MM.1S (cell line): ENCODE results near the gene PSENEN.

Experiments used
- EZH2 ChIP-seq: fragments of 300-600 bp; sonication (generic); optimal IDR thresholded peaks from 2 replicates; pipeline ENCODE3; 2017; ENCODE audit warnings: low read depth, mild to moderate bottlenecking, antibody characterized with exemption, low read length, mixed read lengths
- EZH2phosphoT487 ChIP-seq: fragments of 300-600 bp; sonication (generic); IDR thresholded peaks from 2 replicates; pipeline ENCODE4 v1.6.1; 2018; ENCODE audit warnings: antibody characterized with exemption, low read length
- TF ChIP-seq, protein P1 (sequence below): fragments of 300-600 bp; sonication (generic); IDR thresholded peaks from 2 replicates; pipeline ENCODE4 v1.5.1; 2016; ENCODE audit warnings: antibody characterized with exemption, low read length, mixed read lengths

DNA sequence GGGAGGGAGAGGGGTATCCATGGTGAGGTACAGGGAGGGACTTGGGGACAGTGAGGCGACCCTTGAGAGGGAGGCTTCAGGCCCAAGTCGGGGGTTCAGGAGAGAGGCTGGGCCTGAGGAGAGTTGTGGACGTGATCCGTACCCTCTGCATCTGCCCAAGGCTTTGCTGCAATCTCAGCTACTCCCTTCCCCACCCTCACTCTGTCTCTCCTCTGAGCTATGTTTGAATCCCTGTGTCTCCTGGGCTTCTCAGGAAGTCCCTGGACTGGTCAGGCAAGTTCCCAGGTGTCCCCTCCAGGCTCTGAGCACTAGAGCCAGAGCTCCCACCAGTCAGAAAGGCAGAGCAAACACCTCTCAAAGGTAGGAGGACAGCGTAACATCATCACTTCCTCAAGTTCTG, 4.7 kb downstream of the PSENEN start:
- TF ChIP-seq, protein P1, sequence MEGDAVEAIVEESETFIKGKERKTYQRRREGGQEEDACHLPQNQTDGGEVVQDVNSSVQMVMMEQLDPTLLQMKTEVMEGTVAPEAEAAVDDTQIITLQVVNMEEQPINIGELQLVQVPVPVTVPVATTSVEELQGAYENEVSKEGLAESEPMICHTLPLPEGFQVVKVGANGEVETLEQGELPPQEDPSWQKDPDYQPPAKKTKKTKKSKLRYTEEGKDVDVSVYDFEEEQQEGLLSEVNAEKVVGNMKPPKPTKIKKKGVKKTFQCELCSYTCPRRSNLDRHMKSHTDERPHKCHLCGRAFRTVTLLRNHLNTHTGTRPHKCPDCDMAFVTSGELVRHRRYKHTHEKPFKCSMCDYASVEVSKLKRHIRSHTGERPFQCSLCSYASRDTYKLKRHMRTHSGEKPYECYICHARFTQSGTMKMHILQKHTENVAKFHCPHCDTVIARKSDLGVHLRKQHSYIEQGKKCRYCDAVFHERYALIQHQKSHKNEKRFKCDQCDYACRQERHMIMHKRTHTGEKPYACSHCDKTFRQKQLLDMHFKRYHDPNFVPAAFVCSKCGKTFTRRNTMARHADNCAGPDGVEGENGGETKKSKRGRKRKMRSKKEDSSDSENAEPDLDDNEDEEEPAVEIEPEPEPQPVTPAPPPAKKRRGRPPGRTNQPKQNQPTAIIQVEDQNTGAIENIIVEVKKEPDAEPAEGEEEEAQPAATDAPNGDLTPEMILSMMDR, result no peak
- TF ChIP-seq EZH2phosphoT487, result no peak
- no peak for TF ChIP-seq EZH2
